Neutrophil (primary cell): Measurements from ENCODE around the gene ZNF804B.

Source experiments
- H3K27ac ChIP-seq: fragments of 200-600 bp; sonication (generic); 2 replicates; pipeline ENCODE4 v1.5.1; 2016; ENCODE audit warnings: mild to moderate bottlenecking, moderate library complexity
- H3K27me3 ChIP-seq: fragments of 200-600 bp; sonication (generic); 2 replicates; pipeline ENCODE4 v1.6.0; 2016; ENCODE audit warnings: mild to moderate bottlenecking
- H3K36me3 ChIP-seq: fragments of 200-600 bp; sonication (generic); 2 replicates; pipeline ENCODE4 v1.5.1; 2017
- H3K4me1 ChIP-seq, 2 experiments: fragments of 200-600 bp in 1 of 2; sonication (generic) in 1 of 2; 1 replicate in 1 of 2; 2 replicates in 1 of 2; pipeline versions ENCODE4 v1.5.1 to v1.6.1; 2013 to 2016; ENCODE audit warnings: low read depth in 1 of 2, low read length in 1 of 2, mild to moderate bottlenecking in 1 of 2, moderate library complexity in 1 of 2; ENCODE audit not compliant: control insufficient read depth in 1 of 2, insufficient read depth in 1 of 2
- H3K4me3 ChIP-seq, 2 experiments: fragments of 200-600 bp in 1 of 2; sonication (generic) in 1 of 2; 1 replicate in 1 of 2; 2 replicates in 1 of 2; pipeline ENCODE4 v1.5.1; 2013 to 2016; ENCODE audit warnings: low read depth in 1 of 2, low read length in 1 of 2, mild to moderate bottlenecking in 1 of 2, moderate library complexity in 1 of 2
- H3K9me3 ChIP-seq: fragments of 200-600 bp; sonication (generic); 2 replicates; pipeline ENCODE4 v1.5.1; 2016
- CTCF ChIP-seq: fragments of 200-600 bp; sonication (generic); IDR thresholded peaks from 2 replicates; pipeline ENCODE4 v1.5.1; 2016; ENCODE audit warnings: antibody characterized with exemption

Gene ZNF804B

DNA sequence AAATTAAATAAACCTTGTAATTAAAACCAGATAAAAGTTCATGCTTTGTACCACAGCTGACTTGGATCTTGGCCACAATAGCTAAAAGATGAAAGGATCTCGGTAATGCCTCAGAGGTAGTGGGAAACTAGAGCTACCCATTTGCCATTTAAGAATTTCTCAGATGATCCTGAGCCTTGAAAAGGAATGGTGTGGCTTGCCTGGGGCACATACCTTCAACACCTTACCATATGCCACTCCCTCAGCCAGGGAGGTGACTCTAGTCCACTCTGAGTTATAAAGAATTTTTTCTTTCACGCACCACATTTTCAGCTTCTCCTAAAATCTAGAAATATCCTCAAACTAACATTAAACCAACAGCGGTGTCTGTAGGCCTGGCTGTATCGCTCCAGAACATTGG, 552.4 kb downstream of the ZNF804B start:
- Histone ChIP-seq H3K27ac (no peak overlapping the region), H3K9me3 (no peaks in the 10 kb centered on the region), H3K36me3 (no peaks in the 10 kb centered on the region), H3K4me1 (no peaks in the 10 kb centered on the region), H3K4me3 (no peak overlapping the region), H3K27me3 (no peaks in the 10 kb centered on the region)
- no peak for TF ChIP-seq CTCF

GRCh38 chr7:89312551-89312950, 553.1 kb downstream of the ZNF804B start:
- H3K27me3 ChIP-seq, result no peaks in the 10 kb centered on the region
- no peaks in the 10 kb centered on the region for H3K36me3 ChIP-seq
- TF ChIP-seq CTCF, result no peak
- no peak overlapping the region for H3K4me3 ChIP-seq
- no peak overlapping the region for H3K27ac ChIP-seq
- H3K9me3 ChIP-seq, result no peaks in the 10 kb centered on the region
- H3K4me1 ChIP-seq, result no peaks in the 10 kb centered on the region

DNA sequence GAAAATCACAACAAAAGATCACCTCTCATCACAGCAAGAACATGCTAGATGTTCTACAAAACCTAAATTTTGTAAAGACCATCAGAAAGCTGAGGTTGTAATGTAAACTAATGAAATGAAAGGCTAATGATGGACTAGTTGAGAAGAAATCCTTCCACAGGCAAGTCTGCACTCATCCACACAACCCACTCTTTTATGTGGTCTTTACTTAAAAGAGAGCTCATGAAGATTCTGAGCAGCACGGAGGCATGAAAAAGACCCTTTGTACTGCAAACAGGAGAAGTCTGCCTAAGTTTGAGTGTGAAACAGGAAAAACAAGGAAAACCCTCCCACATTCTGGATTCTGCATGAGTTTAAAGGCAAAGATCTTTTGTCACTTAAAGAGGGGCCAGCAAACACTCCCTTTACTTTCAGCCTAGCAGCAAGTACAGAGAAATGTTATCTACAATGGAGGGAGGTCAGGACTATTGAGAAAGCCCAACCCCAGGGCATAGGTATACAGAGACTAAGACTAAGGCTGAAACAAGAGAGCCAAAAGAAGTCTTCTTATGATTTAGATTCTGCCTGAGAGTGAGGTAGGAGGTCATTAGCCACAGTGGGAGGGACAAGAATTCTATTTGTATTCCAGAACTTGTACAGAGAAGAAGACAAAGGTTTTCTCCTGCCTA, 557.2 kb downstream of the ZNF804B start:
- no peaks in the 10 kb centered on the region for H3K9me3 ChIP-seq
- no peaks in the 10 kb centered on the region for H3K36me3 ChIP-seq
- no peak overlapping the region for H3K27ac ChIP-seq
- TF ChIP-seq CTCF, result no peak
- H3K4me3 ChIP-seq, result no peak overlapping the region
- no peaks in the 10 kb centered on the region for H3K27me3 ChIP-seq
- H3K4me1 ChIP-seq, result no peaks in the 10 kb centered on the region

- Histone ChIP-seq H3K36me3 (no peaks in the 10 kb centered on the region), H3K9me3 (no peaks in the 10 kb centered on the region), H3K27me3 (no peaks in the 10 kb centered on the region), H3K4me1 (no peaks in the 10 kb centered on the region), H3K27ac (no peak overlapping the region), H3K4me3 (no peak overlapping the region)
- TF ChIP-seq CTCF, result no peak
These were observed 572.5 kb downstream of the ZNF804B start for GRCh38 chr7:89332026-89332425.

DNA sequence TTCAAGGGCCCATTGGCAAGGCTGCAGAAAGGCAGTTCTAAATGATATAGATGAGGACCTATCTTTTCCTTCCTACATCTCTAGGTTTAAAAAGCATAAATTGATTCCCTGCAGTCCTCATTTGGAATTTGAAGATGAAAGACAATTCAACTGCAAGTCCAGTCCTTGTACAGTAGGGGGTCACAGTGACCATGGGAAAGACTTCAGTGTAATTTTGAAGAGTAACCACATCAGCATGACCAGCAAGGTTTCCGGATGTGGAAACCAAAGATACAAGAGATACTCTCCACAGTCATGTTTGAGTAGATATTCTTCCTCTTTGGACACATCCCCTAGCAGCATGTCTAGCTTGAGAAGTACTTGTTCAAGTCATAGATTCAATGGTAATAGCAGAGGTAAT, 575.3 kb downstream of the ZNF804B start:
- Histone ChIP-seq H3K27me3 (no peaks in the 10 kb centered on the region), H3K4me1 (no peaks in the 10 kb centered on the region), H3K9me3 (no peaks in the 10 kb centered on the region), H3K27ac (no peak overlapping the region), H3K36me3 (no peaks in the 10 kb centered on the region), H3K4me3 (no peak overlapping the region)
- TF ChIP-seq CTCF, result no peak
